GM12864 (cell line): ENCODE results near the gene THSD7A.

ENCODE experiments used
- DNase-seq: peaks from one replicate; pipeline ENCODE4 v3.0.0-alpha.2; 2011; ENCODE audit warnings: low read depth
- H3K4me3 ChIP-seq: 2 replicates; pipeline ENCODE4 v1.5.1; 2011; ENCODE audit warnings: mild to moderate bottlenecking, low read depth, low read length, control low read depth
- CTCF ChIP-seq: IDR thresholded peaks from 2 replicates; pipeline ENCODE4 v1.5.1; 2011; ENCODE audit warnings: low read depth, mild to moderate bottlenecking, moderate library complexity, low read length, control low read depth, inconsistent platforms; ENCODE audit errors: missing control alignments

THSD7A gene

GRCh38 chr7:11847336-11847735, 15.3 kb upstream of the THSD7A start:
- H3K4me3 ChIP-seq: no peak overlapping the region
- no peak for DNase-seq
- TF ChIP-seq CTCF: no peak

GRCh38 chr7:11846361-11846955, 14.5 kb upstream of the THSD7A start:
- no peak for DNase-seq
- no peak for TF ChIP-seq CTCF
- no peak overlapping the region for H3K4me3 ChIP-seq

- no peak for DNase-seq
- no peak overlapping the region for H3K4me3 ChIP-seq
- TF ChIP-seq CTCF: no peak
These were observed 11.2 kb upstream of the THSD7A start for GRCh38 chr7:11843113-11843765.

GRCh38 chr7:11841657-11842056, 9.7 kb upstream of the THSD7A start:
- no peak for DNase-seq
- no peak for TF ChIP-seq CTCF
- H3K4me3 ChIP-seq: no peak overlapping the region

DNA sequence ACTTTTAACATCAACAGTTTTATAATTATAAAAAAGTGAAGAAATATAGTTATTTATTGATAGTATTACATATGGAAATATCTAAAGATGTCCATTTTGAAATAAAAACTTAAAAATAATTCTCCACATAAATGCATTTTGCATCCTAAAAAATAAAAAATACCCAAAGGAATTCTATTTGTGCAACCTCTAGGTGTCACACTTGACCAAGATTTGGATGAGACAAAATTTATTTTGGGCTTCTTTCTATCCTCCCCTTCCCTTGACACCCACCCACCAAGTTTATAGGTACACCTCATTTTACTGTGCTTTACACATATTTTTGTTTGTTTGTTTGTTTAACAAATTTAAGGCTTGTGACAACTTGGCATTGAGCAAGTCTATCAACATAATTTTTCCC, 3.3 kb upstream of the THSD7A start:
- DNase-seq: no peak
- TF ChIP-seq CTCF: no peak
- H3K4me3 ChIP-seq: no peak overlapping the region

DNA sequence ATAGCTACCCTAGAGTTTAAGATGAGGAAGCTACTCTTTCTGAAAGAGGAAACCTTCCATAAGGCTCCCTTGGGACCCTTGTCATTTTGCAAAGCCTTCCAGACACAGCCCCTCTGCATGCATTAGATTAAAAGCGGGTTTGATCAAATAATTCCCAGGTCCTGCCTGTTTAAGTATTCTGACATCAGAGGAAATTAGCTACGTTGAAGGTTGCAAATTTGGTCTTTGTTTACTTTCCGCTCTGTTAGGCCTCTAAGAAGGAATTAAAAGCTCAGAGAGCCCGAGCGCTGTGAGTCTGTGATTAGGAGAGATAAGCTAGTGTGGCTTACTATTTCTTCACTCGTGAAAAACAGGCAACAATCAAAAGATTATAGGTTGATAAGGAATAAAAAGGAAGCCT, 1.4 kb upstream of the THSD7A start:
- TF ChIP-seq CTCF: no peak
- no peak overlapping the region for H3K4me3 ChIP-seq
- DNase-seq: no peak
